HL-60 (cell line): ENCODE data around the gene TOP3B.

Experiments
- DNase-seq, 2 experiments: peaks; one replicate each; pipeline ENCODE4 v3.0.0-alpha.2; 2010 to 2020; ENCODE audit warnings: low read depth in 1 of 2, low spot score in 1 of 2
- H3K27ac ChIP-seq: fragments of 250-450 bp; sonication (Bioruptor Pico); replicated peaks from 2 replicates; pipeline ENCODE4 v1.5.1; 2020; ENCODE audit warnings: mild to moderate bottlenecking, moderate library complexity
- H3K27me3 ChIP-seq: fragments of 250-450 bp; sonication (Bioruptor Pico); 2 replicates; pipeline ENCODE4 v1.5.1; 2021; ENCODE audit warnings: mild to moderate bottlenecking, moderate library complexity; ENCODE audit not compliant: insufficient read depth, poor library complexity, severe bottlenecking
- H3K4me3 ChIP-seq: replicated peaks from 2 replicates; pipeline ENCODE4 v1.5.1; 2011; ENCODE audit warnings: mild to moderate bottlenecking, control low read depth, low read length; ENCODE audit not compliant: insufficient read depth
- GABPA ChIP-seq: IDR thresholded peaks from 2 replicates; pipeline ENCODE4 v1.6.1; 2012; ENCODE audit warnings: low read depth
- POLR2AphosphoS5 ChIP-seq: IDR thresholded peaks from 2 replicates; pipeline ENCODE4 v1.6.1; 2012; ENCODE audit warnings: low read depth
- SPI1 ChIP-seq: IDR thresholded peaks from 2 replicates; pipeline ENCODE4 v1.6.1; 2012; ENCODE audit warnings: low read depth, mild to moderate bottlenecking, borderline replicate concordance
- TF ChIP-seq, protein P1 (sequence below): IDR thresholded peaks from one replicate; pipeline ENCODE4 v1.5.1; 2011; ENCODE audit warnings: low read length, control low read depth, inconsistent platforms; ENCODE audit not compliant: insufficient read depth
- TF ChIP-seq, protein P2 (sequence below): IDR thresholded peaks from 2 replicates; pipeline ENCODE4 v1.6.1; 2012; ENCODE audit warnings: low read depth; ENCODE audit not compliant: insufficient replicate concordance

Gene TOP3B

DNA sequence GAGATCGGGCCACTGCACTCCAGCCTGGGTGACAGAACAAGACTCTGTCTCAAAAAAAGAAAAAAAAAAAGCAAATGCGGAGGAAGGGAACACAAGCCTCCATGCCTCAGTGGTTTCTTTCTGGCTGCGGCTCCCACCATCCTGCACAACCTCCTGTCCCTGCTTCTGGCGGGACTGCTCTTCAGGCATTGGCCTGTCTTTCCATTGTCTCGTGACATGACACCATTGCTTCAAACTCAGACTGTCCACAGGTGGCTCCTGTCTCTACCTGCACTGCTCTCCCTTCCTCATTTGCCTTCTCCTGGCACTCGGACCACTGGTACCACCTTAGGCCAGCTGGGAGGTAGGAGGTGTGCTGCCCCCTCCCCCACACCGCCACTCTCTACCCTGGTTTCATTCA, 19.3 kb downstream of the TOP3B start:
- H3K4me3 ChIP-seq = no peak overlapping the region
- no peaks in the 10 kb centered on the region for H3K27me3 ChIP-seq
- DNase-seq = no peak
- H3K27ac ChIP-seq = no peak overlapping the region
- TF ChIP-seq POLR2AphosphoS5 = no peak
- TF ChIP-seq, protein P1, sequence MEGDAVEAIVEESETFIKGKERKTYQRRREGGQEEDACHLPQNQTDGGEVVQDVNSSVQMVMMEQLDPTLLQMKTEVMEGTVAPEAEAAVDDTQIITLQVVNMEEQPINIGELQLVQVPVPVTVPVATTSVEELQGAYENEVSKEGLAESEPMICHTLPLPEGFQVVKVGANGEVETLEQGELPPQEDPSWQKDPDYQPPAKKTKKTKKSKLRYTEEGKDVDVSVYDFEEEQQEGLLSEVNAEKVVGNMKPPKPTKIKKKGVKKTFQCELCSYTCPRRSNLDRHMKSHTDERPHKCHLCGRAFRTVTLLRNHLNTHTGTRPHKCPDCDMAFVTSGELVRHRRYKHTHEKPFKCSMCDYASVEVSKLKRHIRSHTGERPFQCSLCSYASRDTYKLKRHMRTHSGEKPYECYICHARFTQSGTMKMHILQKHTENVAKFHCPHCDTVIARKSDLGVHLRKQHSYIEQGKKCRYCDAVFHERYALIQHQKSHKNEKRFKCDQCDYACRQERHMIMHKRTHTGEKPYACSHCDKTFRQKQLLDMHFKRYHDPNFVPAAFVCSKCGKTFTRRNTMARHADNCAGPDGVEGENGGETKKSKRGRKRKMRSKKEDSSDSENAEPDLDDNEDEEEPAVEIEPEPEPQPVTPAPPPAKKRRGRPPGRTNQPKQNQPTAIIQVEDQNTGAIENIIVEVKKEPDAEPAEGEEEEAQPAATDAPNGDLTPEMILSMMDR = no peak
- TF ChIP-seq GABPA = no peak
- TF ChIP-seq SPI1 = no peak
- TF ChIP-seq, protein P2, sequence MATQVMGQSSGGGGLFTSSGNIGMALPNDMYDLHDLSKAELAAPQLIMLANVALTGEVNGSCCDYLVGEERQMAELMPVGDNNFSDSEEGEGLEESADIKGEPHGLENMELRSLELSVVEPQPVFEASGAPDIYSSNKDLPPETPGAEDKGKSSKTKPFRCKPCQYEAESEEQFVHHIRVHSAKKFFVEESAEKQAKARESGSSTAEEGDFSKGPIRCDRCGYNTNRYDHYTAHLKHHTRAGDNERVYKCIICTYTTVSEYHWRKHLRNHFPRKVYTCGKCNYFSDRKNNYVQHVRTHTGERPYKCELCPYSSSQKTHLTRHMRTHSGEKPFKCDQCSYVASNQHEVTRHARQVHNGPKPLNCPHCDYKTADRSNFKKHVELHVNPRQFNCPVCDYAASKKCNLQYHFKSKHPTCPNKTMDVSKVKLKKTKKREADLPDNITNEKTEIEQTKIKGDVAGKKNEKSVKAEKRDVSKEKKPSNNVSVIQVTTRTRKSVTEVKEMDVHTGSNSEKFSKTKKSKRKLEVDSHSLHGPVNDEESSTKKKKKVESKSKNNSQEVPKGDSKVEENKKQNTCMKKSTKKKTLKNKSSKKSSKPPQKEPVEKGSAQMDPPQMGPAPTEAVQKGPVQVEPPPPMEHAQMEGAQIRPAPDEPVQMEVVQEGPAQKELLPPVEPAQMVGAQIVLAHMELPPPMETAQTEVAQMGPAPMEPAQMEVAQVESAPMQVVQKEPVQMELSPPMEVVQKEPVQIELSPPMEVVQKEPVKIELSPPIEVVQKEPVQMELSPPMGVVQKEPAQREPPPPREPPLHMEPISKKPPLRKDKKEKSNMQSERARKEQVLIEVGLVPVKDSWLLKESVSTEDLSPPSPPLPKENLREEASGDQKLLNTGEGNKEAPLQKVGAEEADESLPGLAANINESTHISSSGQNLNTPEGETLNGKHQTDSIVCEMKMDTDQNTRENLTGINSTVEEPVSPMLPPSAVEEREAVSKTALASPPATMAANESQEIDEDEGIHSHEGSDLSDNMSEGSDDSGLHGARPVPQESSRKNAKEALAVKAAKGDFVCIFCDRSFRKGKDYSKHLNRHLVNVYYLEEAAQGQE = no peak

DNA sequence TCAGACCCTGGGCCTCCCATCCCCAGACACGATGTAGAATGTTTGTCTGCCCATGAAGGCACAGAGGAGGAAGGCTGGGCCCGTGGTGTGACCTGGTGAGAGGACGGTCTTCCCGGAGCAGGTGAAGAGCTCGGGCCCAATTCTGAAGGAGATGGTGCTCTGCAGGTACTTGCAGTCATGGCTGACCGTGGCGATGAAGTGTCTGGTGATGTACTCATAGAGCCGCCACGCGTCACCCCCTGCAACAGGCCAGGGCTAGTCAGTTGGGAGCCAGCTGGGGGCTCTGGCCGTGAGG, 20.0 kb downstream of the TOP3B start:
- TF ChIP-seq, protein P2 = no peak
- TF ChIP-seq GABPA = no peak
- TF ChIP-seq SPI1 = no peak
- TF ChIP-seq, protein P1 = no peak
- TF ChIP-seq POLR2AphosphoS5 = no peak
- H3K27ac ChIP-seq = no peak overlapping the region
- H3K27me3 ChIP-seq = no peaks in the 10 kb centered on the region
- no peak for DNase-seq
- no peak overlapping the region for H3K4me3 ChIP-seq

DNA sequence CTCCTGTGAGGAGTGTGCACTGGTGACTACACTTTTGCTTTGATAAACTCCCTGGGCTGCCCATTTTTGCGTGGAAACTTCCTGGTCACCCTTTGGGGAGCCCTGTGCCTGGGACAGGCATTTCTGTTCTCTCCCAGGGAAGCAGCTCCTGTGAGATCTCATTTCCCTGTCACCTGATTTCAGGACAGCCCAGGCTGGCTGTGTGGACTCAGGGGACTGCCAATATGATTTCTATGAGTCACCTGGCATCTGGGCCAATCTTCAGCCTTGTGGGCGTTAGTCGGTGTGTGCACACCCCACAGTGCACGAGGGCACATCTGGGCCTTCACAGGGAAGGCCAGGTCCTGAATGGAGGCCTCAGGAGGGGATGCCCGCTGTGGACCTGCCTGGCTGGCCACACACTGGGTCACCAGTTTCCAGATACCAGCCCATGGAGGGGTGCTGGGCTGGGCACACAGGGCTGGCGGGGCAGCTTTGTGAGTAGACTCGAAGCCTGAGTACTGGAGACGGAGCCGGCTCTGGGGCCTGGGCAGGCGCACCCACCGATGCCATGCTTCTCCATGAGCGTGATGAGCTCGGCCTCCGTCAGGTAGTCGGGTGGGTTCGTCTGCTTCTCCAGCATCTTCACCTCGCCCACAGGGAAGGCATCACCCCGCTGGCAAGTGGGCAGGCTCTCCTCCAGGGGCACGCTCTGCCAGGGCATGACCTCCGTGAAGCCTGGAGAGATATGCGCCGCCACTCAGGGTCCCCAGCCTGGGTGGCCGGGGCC, 20.5 kb downstream of the TOP3B start:
- Histone ChIP-seq H3K27me3 (no peaks in the 10 kb centered on the region), H3K4me3 (no peak overlapping the region), H3K27ac (no peak overlapping the region)
- TF ChIP-seq, protein P1 = no peak
- no peak for TF ChIP-seq POLR2AphosphoS5
- no peak for TF ChIP-seq SPI1
- TF ChIP-seq, protein P2 = no peak
- no peak for TF ChIP-seq GABPA
- no peak for DNase-seq
